ENCODE data around the gene COMT.

The COMT gene

GRCh38 chr22:20002128-20002527, 60.6 kb downstream of the COMT start:
- H3K4me1 ChIP-seq (ENCODE audit: control insufficient read depth, insufficient read depth, low read length): peaks cover 35% of the 10 kb centered on the region
- H3K9ac ChIP-seq (ENCODE audit: low read length): no peak overlapping the region
- no peak overlapping the region for H3K4me3 ChIP-seq (ENCODE audit: low read depth, low read length)
- H3K27ac ChIP-seq (ENCODE audit: low read depth, low read length): no peak overlapping the region
- H3K36me3 ChIP-seq (ENCODE audit: control insufficient read depth, insufficient read depth, low read length): no peaks in the 10 kb centered on the region
- no peaks in the 10 kb centered on the region for H3K27me3 ChIP-seq (ENCODE audit: control insufficient read depth, insufficient read depth, low read length)
- peaks cover 15% of the 10 kb centered on the region for H3K9me3 ChIP-seq (ENCODE audit: control insufficient read depth, insufficient read depth, low read depth, low read length)

DNA sequence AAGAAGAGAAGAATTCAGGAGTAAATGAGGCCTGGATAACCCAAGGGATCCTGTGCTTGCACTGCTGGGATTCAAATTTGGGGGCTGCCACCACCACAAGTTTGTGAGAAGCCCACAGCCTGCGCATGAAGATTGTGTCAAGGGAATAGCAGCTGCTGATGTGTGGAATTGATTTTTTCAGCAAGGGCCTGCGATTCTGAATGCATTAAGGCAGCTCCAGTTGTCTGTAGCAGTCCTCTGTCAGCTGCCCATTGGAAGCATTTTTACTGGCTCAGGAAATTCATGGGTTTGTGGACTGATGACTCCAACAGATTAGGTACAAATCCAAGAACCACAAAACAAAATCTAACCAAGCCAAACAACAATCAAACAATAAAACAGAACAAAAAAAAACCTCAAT, 61.1 kb downstream of the COMT start:
- H3K36me3 ChIP-seq (ENCODE audit: control insufficient read depth, insufficient read depth, low read length): no peaks in the 10 kb centered on the region
- peaks cover 39% of the 10 kb centered on the region for H3K4me1 ChIP-seq (ENCODE audit: control insufficient read depth, insufficient read depth, low read length)
- no peak overlapping the region for H3K9ac ChIP-seq (ENCODE audit: low read length)
- H3K9me3 ChIP-seq (ENCODE audit: control insufficient read depth, insufficient read depth, low read depth, low read length): peaks cover 15% of the 10 kb centered on the region
- H3K27me3 ChIP-seq (ENCODE audit: control insufficient read depth, insufficient read depth, low read length): no peaks in the 10 kb centered on the region
- H3K27ac ChIP-seq (ENCODE audit: low read depth, low read length): no peak overlapping the region
- H3K4me3 ChIP-seq (ENCODE audit: low read depth, low read length): no peak overlapping the region

DNA sequence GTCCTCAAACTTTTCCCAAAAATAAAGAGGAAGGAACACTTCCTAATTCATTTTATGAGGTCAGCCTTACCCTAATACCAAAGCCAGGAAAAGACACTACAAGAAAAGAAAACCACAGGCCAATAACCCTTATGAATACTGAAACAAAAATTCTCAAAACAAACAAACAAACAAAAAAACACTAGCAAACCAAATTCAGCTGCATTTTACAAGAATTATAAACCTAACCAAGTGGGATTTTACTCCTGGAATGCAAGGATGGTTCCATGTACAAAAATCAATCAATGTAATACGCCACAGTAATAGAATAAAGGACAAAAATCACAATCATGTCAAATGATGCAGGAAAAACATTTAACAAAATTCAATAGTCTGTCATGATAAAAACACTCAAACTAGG, 61.7 kb downstream of the COMT start:
- Histone ChIP-seq H3K9me3 (ENCODE audit: control insufficient read depth, insufficient read depth, low read depth, low read length) (peaks cover 15% of the 10 kb centered on the region), H3K4me3 (ENCODE audit: low read depth, low read length) (no peak overlapping the region), H3K27me3 (ENCODE audit: control insufficient read depth, insufficient read depth, low read length) (no peaks in the 10 kb centered on the region), H3K4me1 (ENCODE audit: control insufficient read depth, insufficient read depth, low read length) (peaks cover 39% of the 10 kb centered on the region), H3K9ac (ENCODE audit: low read length) (no peak overlapping the region), H3K36me3 (ENCODE audit: control insufficient read depth, insufficient read depth, low read length) (no peaks in the 10 kb centered on the region), H3K27ac (ENCODE audit: low read depth, low read length) (no peak overlapping the region)

- H3K9me3 ChIP-seq (ENCODE audit: control insufficient read depth, insufficient read depth, low read depth, low read length): peaks cover 15% of the 10 kb centered on the region
Measured at GRCh38 chr22:20004464-20004863, 62.9 kb downstream of the COMT start.

DNA sequence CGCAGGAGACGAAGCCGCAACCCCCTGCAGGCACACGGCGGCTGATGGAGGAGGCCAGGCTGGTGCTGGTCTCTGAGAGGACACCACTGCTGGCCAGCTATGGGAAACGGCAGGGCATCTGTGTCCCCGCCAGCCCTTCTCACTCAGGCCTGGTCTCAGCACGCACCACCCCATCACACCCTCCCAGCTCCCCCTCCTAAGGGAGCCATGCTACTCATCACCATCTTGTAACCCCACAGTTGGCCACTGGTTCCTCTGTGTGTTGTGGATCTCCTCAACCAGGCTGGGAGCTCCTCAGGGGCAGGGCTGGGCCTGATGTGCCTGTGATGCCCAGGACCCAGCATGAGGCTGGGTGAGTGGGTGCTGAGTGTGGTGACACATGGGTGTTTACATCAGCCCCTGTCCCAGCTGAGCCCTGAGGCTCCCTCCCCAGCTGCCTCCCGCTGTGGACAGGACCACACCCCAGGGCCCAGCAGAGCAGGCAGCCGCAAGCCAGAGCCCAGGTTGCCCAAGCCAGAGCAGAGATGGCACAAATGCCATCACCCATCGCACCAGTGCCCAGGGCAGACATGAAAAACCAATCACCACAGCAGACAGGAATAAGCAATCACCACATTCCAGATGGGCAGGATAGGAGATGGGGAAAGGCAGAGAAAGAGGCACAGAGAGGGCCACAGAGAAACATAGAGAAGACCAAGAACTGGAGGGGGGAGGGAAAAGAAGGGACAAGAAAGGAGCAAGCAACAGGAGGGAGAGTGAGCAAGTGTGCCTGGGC, 66.8 kb downstream of the COMT start:
- no peaks in the 10 kb centered on the region for H3K36me3 ChIP-seq (ENCODE audit: control insufficient read depth, insufficient read depth, low read length)
- no peak overlapping the region for H3K27ac ChIP-seq (ENCODE audit: low read depth, low read length)
- H3K9me3 ChIP-seq (ENCODE audit: control insufficient read depth, insufficient read depth, low read depth, low read length): peaks cover 13% of the 10 kb centered on the region
- peaks cover 9% of the 10 kb centered on the region for H3K4me1 ChIP-seq (ENCODE audit: control insufficient read depth, insufficient read depth, low read length)
- H3K27me3 ChIP-seq (ENCODE audit: control insufficient read depth, insufficient read depth, low read length): no peaks in the 10 kb centered on the region
- H3K9ac ChIP-seq (ENCODE audit: low read length): peak overlapping the region; percentile 6
- H3K4me3 ChIP-seq (ENCODE audit: low read depth, low read length): no peak overlapping the region

More at GRCh38 chr22:20004464-20004863, 62.9 kb downstream of the COMT start:
- H3K36me3 ChIP-seq (ENCODE audit: control insufficient read depth, insufficient read depth, low read length): no peaks in the 10 kb centered on the region
- H3K9ac ChIP-seq (ENCODE audit: low read length): no peak overlapping the region
- H3K27me3 ChIP-seq (ENCODE audit: control insufficient read depth, insufficient read depth, low read length): no peaks in the 10 kb centered on the region
- peaks cover 29% of the 10 kb centered on the region for H3K4me1 ChIP-seq (ENCODE audit: control insufficient read depth, insufficient read depth, low read length)
- H3K27ac ChIP-seq (ENCODE audit: low read depth, low read length): no peak overlapping the region
- H3K4me3 ChIP-seq (ENCODE audit: low read depth, low read length): no peak overlapping the region

- Histone ChIP-seq H3K27me3 (ENCODE audit: control insufficient read depth, insufficient read depth, low read length) (no peaks in the 10 kb centered on the region), H3K9ac (ENCODE audit: low read length) (no peak overlapping the region), H3K36me3 (ENCODE audit: control insufficient read depth, insufficient read depth, low read length) (no peaks in the 10 kb centered on the region), H3K4me1 (ENCODE audit: control insufficient read depth, insufficient read depth, low read length) (peaks cover 9% of the 10 kb centered on the region), H3K9me3 (ENCODE audit: control insufficient read depth, insufficient read depth, low read depth, low read length) (peaks cover 9% of the 10 kb centered on the region), H3K4me3 (ENCODE audit: low read depth, low read length) (no peak overlapping the region), H3K27ac (ENCODE audit: low read depth, low read length) (no peak overlapping the region)
Measured at GRCh38 chr22:20009018-20009491, 67.5 kb downstream of the COMT start.

DNA sequence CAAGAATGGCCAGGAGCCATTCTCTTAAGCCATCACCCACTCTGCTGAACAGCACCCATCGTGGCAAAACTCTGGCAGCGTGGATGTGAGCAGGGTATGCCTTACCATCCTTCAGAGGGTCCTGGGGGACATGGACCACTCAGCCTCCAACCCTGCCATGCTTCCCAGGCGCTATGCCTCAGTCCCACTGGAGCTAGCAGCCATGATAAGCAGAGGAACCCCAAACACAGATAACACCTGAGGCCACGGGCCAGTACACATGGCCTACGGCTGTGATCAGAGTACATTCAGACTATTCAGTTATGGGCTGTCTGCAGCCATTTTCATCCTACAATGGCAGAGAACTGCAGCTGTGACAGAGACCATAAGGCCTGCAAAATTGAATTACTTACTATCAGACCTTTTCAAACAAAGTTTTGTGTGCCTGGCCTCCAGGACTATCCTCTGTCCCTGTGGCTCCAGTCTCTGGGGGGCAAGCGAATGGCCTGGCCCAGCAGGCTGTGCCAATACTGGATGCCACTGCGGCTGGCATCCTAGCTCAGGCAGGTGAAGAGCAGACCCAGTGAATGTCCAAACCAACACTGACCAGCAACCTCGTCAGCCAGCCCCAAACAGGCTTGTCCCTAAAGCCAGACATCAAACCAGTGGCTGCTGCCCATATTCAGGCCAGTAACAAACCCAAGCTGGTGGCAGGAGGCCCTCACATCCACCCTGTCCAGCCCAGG, 68.2 kb downstream of the COMT start:
- H3K27ac ChIP-seq (ENCODE audit: low read depth, low read length): no peak overlapping the region
- no peak overlapping the region for H3K9ac ChIP-seq (ENCODE audit: low read length)
- no peak overlapping the region for H3K4me3 ChIP-seq (ENCODE audit: low read depth, low read length)
- peaks cover 9% of the 10 kb centered on the region for H3K4me1 ChIP-seq (ENCODE audit: control insufficient read depth, insufficient read depth, low read length)
- no peaks in the 10 kb centered on the region for H3K36me3 ChIP-seq (ENCODE audit: control insufficient read depth, insufficient read depth, low read length)
- H3K9me3 ChIP-seq (ENCODE audit: control insufficient read depth, insufficient read depth, low read depth, low read length): peaks cover 4% of the 10 kb centered on the region; the same call in 1 of the 2 replicates
- H3K27me3 ChIP-seq (ENCODE audit: control insufficient read depth, insufficient read depth, low read length): peaks cover 4% of the 10 kb centered on the region

GRCh38 chr22:20010307-20011122, 68.9 kb downstream of the COMT start:
- Histone ChIP-seq H3K9me3 (ENCODE audit: control insufficient read depth, insufficient read depth, low read depth, low read length) (no peaks in the 10 kb centered on the region), H3K4me1 (ENCODE audit: control insufficient read depth, insufficient read depth, low read length) (peaks cover 9% of the 10 kb centered on the region), H3K36me3 (ENCODE audit: control insufficient read depth, insufficient read depth, low read length) (no peaks in the 10 kb centered on the region), H3K27me3 (ENCODE audit: control insufficient read depth, insufficient read depth, low read length) (peaks cover 12% of the 10 kb centered on the region), H3K4me3 (ENCODE audit: low read depth, low read length) (no peak overlapping the region), H3K27ac (ENCODE audit: low read depth, low read length) (no peak overlapping the region), H3K9ac (ENCODE audit: low read length) (no peak overlapping the region)

DNA sequence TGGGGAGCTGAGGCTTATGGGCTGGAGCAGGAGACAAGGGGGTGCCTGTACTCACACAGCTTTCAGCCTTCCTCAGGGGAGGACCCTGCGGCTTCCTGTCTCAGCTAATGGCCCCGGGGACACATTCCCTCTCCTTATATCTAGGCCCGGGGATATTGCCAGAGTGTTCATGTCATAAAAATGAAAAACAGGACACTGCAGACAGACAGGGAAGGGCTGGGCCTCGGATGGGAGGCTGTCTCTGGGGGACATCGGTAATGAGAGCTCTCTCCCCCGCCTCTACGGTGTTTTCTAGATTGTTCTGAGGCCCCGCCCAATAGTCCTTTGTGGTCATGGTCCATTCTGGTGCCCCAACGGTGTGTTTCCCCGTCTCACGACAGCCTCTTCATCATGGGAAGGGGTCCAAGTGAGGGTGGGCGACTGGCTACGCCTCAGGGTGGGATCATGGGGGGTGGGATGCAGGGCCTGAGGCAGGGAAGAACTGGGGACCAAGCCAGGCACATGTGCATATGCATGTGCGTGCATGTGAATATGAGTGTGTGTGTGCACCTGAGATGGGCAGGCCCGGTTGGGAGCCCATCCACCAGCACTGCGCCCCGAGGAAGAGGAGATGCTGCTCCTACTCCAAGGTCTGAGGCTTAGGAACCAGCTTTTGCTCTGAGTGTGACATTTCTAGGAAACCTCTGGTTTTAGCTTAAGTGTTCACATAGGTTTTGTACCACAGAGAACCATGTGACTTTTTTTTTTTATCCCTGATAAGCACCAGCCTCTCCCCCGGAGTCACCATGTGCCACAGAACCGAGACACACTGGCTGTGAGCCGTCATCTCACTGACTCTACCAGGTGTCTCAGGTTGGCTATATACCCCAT, 69.8 kb downstream of the COMT start:
- Histone ChIP-seq H3K36me3 (ENCODE audit: control insufficient read depth, insufficient read depth, low read length) (no peaks in the 10 kb centered on the region), H3K4me1 (ENCODE audit: control insufficient read depth, insufficient read depth, low read length) (peaks cover 9% of the 10 kb centered on the region), H3K4me3 (ENCODE audit: low read depth, low read length) (no peak overlapping the region), H3K9ac (ENCODE audit: low read length) (no peak overlapping the region), H3K27me3 (ENCODE audit: control insufficient read depth, insufficient read depth, low read length) (peaks cover 21% of the 10 kb centered on the region), H3K9me3 (ENCODE audit: control insufficient read depth, insufficient read depth, low read depth, low read length) (no peaks in the 10 kb centered on the region), H3K27ac (ENCODE audit: low read depth, low read length) (no peak overlapping the region)

GRCh38 chr22:20011993-20012740, 70.6 kb downstream of the COMT start:
- Histone ChIP-seq H3K36me3 (ENCODE audit: control insufficient read depth, insufficient read depth, low read length) (no peaks in the 10 kb centered on the region), H3K27ac (ENCODE audit: low read depth, low read length) (no peak overlapping the region), H3K27me3 (ENCODE audit: control insufficient read depth, insufficient read depth, low read length) (peaks cover 26% of the 10 kb centered on the region), H3K9me3 (ENCODE audit: control insufficient read depth, insufficient read depth, low read depth, low read length) (no peaks in the 10 kb centered on the region), H3K9ac (ENCODE audit: low read length) (no peak overlapping the region), H3K4me1 (ENCODE audit: control insufficient read depth, insufficient read depth, low read length) (peaks cover 10% of the 10 kb centered on the region), H3K4me3 (ENCODE audit: low read depth, low read length) (no peak overlapping the region)

Measured in HUES6 (cell line).